ENCODE data around the gene LHX3. TPM values are rescaled to one million over a fixed set of nuclear protein-coding genes. Genes with fewer than 3 reads are reported as not detected.

LHX3 gene
- polyA plus RNA-seq, 1 of the 3 experiments (the other 2 are of a cell fraction), result not detected

DNA sequence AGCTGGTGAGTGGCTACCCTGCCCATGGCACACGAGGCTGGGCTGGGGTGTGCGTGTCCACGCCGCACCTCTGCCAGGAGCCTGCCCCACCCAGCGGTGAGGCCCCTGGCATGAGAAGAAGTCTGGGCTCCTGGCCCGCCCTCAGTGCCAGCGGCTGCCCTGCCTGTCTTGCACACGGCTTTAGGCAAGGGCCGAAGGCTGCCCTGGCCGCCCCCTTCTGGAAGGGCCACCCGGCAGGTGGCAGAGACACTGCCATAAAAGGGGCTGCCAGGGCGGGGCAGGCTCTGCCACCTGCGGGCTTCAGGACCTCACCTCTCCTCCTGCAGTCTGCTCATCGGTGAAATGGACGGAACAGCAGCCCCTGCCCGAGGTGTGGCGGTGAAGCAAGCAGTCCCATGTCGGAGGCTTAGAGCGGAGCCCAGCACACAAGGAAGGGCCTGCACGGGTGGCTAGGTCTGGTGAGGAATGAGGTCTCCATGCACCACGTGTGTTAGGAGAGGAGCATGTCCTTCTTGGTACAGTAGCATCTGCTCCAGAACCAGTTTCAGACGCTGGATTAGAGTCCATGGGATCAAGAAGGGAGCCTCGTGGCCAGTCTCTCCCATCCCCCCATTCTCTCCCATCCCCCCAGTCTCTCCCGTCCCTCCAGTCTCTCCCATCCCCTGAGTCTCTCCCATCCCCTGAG, 51.4 kb downstream of the LHX3 start:
- 75% methylated on average over 16 of the region's 24 CpGs for WGBS (ENCODE audit: low lambda C conversion rate)
- no peak overlapping the region for H3K9ac ChIP-seq
- ChIA-PET POLR2A (no interaction called here), CTCF (interaction anchor here (1.0 kb wide), 1 partner anchor 21 kb away, joined by 4 read pairs; no protein-coding TSS in a partner anchor)
- no peak for DNase-seq
- no peak overlapping the region for H3K4me3 ChIP-seq (ENCODE audit: low read depth in 2 of 2, low read length in 1 of 2)
- no peaks in the 10 kb centered on the region for H3K36me3 ChIP-seq (replicated peaks in 1 of 2; ENCODE audit: control insufficient read depth in 1 of 2, insufficient read depth in 2 of 2, low read length in 1 of 2)
- no peak overlapping the region for H3K27ac ChIP-seq (ENCODE audit: low read depth in 2 of 2, low read length in 1 of 2)
- H4K20me1 ChIP-seq (ENCODE audit: insufficient read depth), result no peaks in the 10 kb centered on the region
- no peak for TF ChIP-seq RAD21 (IDR thresholded peaks at IDR 0.05; ENCODE audit: low read length)
- no peak for TF ChIP-seq FOXJ3 (CRISPR knock-in tag; IDR thresholded peaks at IDR 0.05)
- TF ChIP-seq, protein P1, sequence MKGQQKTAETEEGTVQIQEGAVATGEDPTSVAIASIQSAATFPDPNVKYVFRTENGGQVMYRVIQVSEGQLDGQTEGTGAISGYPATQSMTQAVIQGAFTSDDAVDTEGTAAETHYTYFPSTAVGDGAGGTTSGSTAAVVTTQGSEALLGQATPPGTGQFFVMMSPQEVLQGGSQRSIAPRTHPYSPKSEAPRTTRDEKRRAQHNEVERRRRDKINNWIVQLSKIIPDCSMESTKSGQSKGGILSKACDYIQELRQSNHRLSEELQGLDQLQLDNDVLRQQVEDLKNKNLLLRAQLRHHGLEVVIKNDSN (IDR thresholded peaks at IDR 0.05; ENCODE audit: borderline replicate concordance, low read depth), result no peak
- no peak for TF ChIP-seq RXRA (IDR thresholded peaks at IDR 0.05; ENCODE audit: borderline replicate concordance, low read depth)
- no peak for TF ChIP-seq FOXM1 (IDR thresholded peaks at IDR 0.05; ENCODE audit: low read depth)
- TF ChIP-seq TEAD4 (IDR thresholded peaks at IDR 0.05; ENCODE audit: borderline replicate concordance, insufficient read depth), result no peak
- TF ChIP-seq GABPA (IDR thresholded peaks at IDR 0.05; ENCODE audit: low read depth), result no peak
- no peak for TF ChIP-seq YY1 (IDR thresholded peaks at IDR 0.05; ENCODE audit: low read depth)
- no peak for TF ChIP-seq TAF1 (IDR thresholded peaks at IDR 0.05; ENCODE audit: borderline replicate concordance, low read depth, low read length)
- no peak for TF ChIP-seq MEF2A (IDR thresholded peaks at IDR 0.05; ENCODE audit: borderline replicate concordance, low read depth)
- TF ChIP-seq FOSL2 (IDR thresholded peaks at IDR 0.05; ENCODE audit: borderline replicate concordance, low read depth), result no peak
- no peak for TF ChIP-seq CTCF (IDR thresholded peaks at IDR 0.05)
- TF ChIP-seq CHD2 (IDR thresholded peaks at IDR 0.05; ENCODE audit: low read length, partially characterized antibody), result no peak
- no peak for TF ChIP-seq PBX3 (IDR thresholded peaks at IDR 0.05)
- TF ChIP-seq RCOR1 (IDR thresholded peaks at IDR 0.05; ENCODE audit: low read length), result no peak
- TF ChIP-seq ELF1 (IDR thresholded peaks at IDR 0.05), result no peak
- TF ChIP-seq NFIC (IDR thresholded peaks at IDR 0.05; ENCODE audit: borderline replicate concordance), result no peak
- no peak for TF ChIP-seq MXI1 (IDR thresholded peaks at IDR 0.05; ENCODE audit: low read depth, low read length)
- no peak for TF ChIP-seq TCF12 (IDR thresholded peaks at IDR 0.05)
- peaks cover 30% of the 10 kb centered on the region for H3K27me3 ChIP-seq (ENCODE audit: insufficient read depth)
- H2AFZ ChIP-seq (ENCODE audit: low read depth), result no peak overlapping the region
- no peaks in the 10 kb centered on the region for H3K9me2 ChIP-seq
- H3K4me1 ChIP-seq (ENCODE audit: control insufficient read depth in 1 of 2, insufficient read depth in 2 of 2, low read depth in 1 of 2, low read length in 1 of 2), result no peaks in the 10 kb centered on the region
- no peaks in the 10 kb centered on the region for H3K9me3 ChIP-seq
- no peak overlapping the region for H3K4me2 ChIP-seq
- H3F3A ChIP-seq (replicated peaks; ENCODE audit: insufficient read depth), result no peaks in the 10 kb centered on the region
- H3K79me2 ChIP-seq (ENCODE audit: insufficient read depth), result no peaks in the 10 kb centered on the region
